Amygdala (tissue), 56 donors: Measurements from ENCODE around the gene CAMKK1.

Experiments used
- DNase-seq, 56 donors: peaks; one replicate each; lab custom pipeline; 2025; lab: John Stamatoyannopoulos, UW

Gene CAMKK1

GRCh38 chr17:3893003-3893719 lies at the start of gene CAMKK1:
Gene CAMKK1, minus strand, starts transcription at chr17:3893053. Its CDS starts 7,366 bp downstream, at chr17:3885687.
- peak in 49 of 56 donors; percentile 20 to 87 (median 69) for DNase-seq

- no peak for DNase-seq
These were observed 48.3 kb upstream of the CAMKK1 start for GRCh38 chr17:3940965-3941698.

GRCh38 chr17:3937359-3937758 lies 44.5 kb upstream of the CAMKK1 start:
- DNase-seq, result no peak

GRCh38 chr17:3935825-3936355 lies 43.0 kb upstream of the CAMKK1 start:
- no peak for DNase-seq

GRCh38 chr17:3935140-3935542 lies 42.3 kb upstream of the CAMKK1 start:
- DNase-seq, result peak in 11 of 56 donors; percentile 4 to 48 (median 19)

- DNase-seq, result no peak
These were observed 36.9 kb upstream of the CAMKK1 start for GRCh38 chr17:3929764-3930163.

GRCh38 chr17:3929181-3929580 lies 36.3 kb upstream of the CAMKK1 start:
- no peak for DNase-seq

GRCh38 chr17:3928406-3928805 lies 35.6 kb upstream of the CAMKK1 start:
- DNase-seq, result no peak

GRCh38 chr17:3927628-3928340 lies 34.9 kb upstream of the CAMKK1 start:
- no peak for DNase-seq

- no peak for DNase-seq
These were observed 34.2 kb upstream of the CAMKK1 start for GRCh38 chr17:3926860-3927627.

GRCh38 chr17:3925684-3926485 lies 33.0 kb upstream of the CAMKK1 start:
- no peak for DNase-seq

GRCh38 chr17:3924512-3925350 lies 31.9 kb upstream of the CAMKK1 start:
- DNase-seq, result no peak

- DNase-seq, result no peak
These were observed 30.8 kb upstream of the CAMKK1 start for GRCh38 chr17:3923466-3924190.

- DNase-seq, result no peak
These were observed 29.9 kb upstream of the CAMKK1 start for GRCh38 chr17:3922765-3923164.

GRCh38 chr17:3921502-3922319 lies 28.9 kb upstream of the CAMKK1 start:
- no peak for DNase-seq

GRCh38 chr17:3921006-3921405 lies 28.2 kb upstream of the CAMKK1 start:
- no peak for DNase-seq

- no peak for DNase-seq
These were observed 26.3 kb upstream of the CAMKK1 start for GRCh38 chr17:3919123-3919624.
